NOMO-1 treated with DMSO at 0.1 percent for 48 hours (cell line): ENCODE data around the gene KIR3DL2.
"Not testable (repeated sequence)": the region's sequence is repeated elsewhere in the genome, so short reads cannot be mapped to it uniquely, and the experiment has no call there.

ENCODE experiments used
- DNase-seq: peaks from one replicate; lab custom pipeline; 2025; ENCODE audit not compliant: unreplicated experiment; lab: John Stamatoyannopoulos, UW

KIR3DL2 gene

GRCh38 chr19:54850061-54850640 lies at the start of gene KIR3DL2:
Gene KIR3DL2 (plus strand): TSS chr19:54850443. CDS start chr19:54850476, 33 bp downstream.
- DNase-seq = not testable (repeated sequence)

- DNase-seq = no peak
These were observed 46.8 kb upstream of the KIR3DL2 start, which contains the start of gene KIR2DL4 for GRCh38 chr19:54803410-54803809. Gene KIR2DL4 (plus strand): TSS chr19:54803610. CDS start chr19:54803652, 42 bp downstream.

GRCh38 chr19:54804101-54804500 lies 46.1 kb upstream of the KIR3DL2 start:
- no peak for DNase-seq

GRCh38 chr19:54804571-54804970 lies 45.7 kb upstream of the KIR3DL2 start:
- no peak for DNase-seq

GRCh38 chr19:54805665-54806515 lies 44.4 kb upstream of the KIR3DL2 start:
- DNase-seq = no peak

GRCh38 chr19:54806516-54806838 lies 43.8 kb upstream of the KIR3DL2 start:
- DNase-seq = no peak

- not testable (repeated sequence) for DNase-seq
These were observed 35.7 kb upstream of the KIR3DL2 start for GRCh38 chr19:54814571-54814970.

GRCh38 chr19:54816251-54816650 lies 34.0 kb upstream of the KIR3DL2 start, which contains the start of gene KIR3DL1:
Gene KIR3DL1 (plus strand): TSS chr19:54816468.
- not testable (repeated sequence) for DNase-seq

- no peak for DNase-seq
These were observed 32.3 kb upstream of the KIR3DL2 start for GRCh38 chr19:54817670-54818536.

GRCh38 chr19:54824416-54824815 lies 25.8 kb upstream of the KIR3DL2 start:
- DNase-seq = not testable (repeated sequence)

- DNase-seq = peak; percentile 27
These were observed 24.9 kb upstream of the KIR3DL2 start for GRCh38 chr19:54825326-54825725.

- DNase-seq = not testable (repeated sequence)
These were observed 22.2 kb upstream of the KIR3DL2 start for GRCh38 chr19:54828064-54828463.

- DNase-seq = not testable (repeated sequence)
These were observed 17.7 kb upstream of the KIR3DL2 start, which contains the start of gene KIR2DS4 for GRCh38 chr19:54832496-54832895. Gene KIR2DS4 (plus strand): TSS chr19:54832676.

GRCh38 chr19:54835126-54835525 lies 15.1 kb upstream of the KIR3DL2 start:
- DNase-seq = not testable (repeated sequence)

- not testable (repeated sequence) for DNase-seq
These were observed 12.7 kb upstream of the KIR3DL2 start for GRCh38 chr19:54837522-54837921.

GRCh38 chr19:54843171-54843570 lies 7.1 kb upstream of the KIR3DL2 start:
- not testable (repeated sequence) for DNase-seq

GRCh38 chr19:54850930-54851329 lies 687 bp downstream of the KIR3DL2 start:
- no peak for DNase-seq

GRCh38 chr19:54851353-54851752 lies 1.1 kb downstream of the KIR3DL2 start:
- DNase-seq = no peak

GRCh38 chr19:54855241-54855640 lies 5.0 kb downstream of the KIR3DL2 start:
- peak; percentile 58 for DNase-seq

GRCh38 chr19:54858476-54858875 lies 8.2 kb downstream of the KIR3DL2 start:
- not testable (repeated sequence) for DNase-seq

- DNase-seq = peak; percentile 71
These were observed 9.2 kb downstream of the KIR3DL2 start for GRCh38 chr19:54859421-54859820.
